Left renal pelvis (tissue), 4 donors: ENCODE data around the gene HDDC3. TPM values are rescaled to one million over a fixed set of nuclear protein-coding genes. Genes with fewer than 3 reads are reported as not detected.

ENCODE experiments used
- DNase-seq, 4 donors: peaks; one replicate each; pipeline ENCODE4 v3.0.0-alpha.2; 2013; ENCODE audit warnings: low read depth in 4 of 4, low spot score in 3 of 4
- polyA plus RNA-seq, 4 donors: library from polyadenylated mRNA; unstranded; fragments of 120-200 nt; gene quantifications; one replicate each; pipeline ENCODE4 v1.2.1, GENCODE V29; 2013; ENCODE audit not compliant: insufficient read length in 4 of 4

HDDC3 gene
- polyA plus RNA-seq, 4 donors: 9.9 to 16.4 (median 15.2) TPM

GRCh38 chr15:90954712-90955623 is 22.6 kb upstream of the HDDC3 start, which contains the start of gene RCCD1:
TSS of gene RCCD1 (plus strand) at chr15:90954884. CDS start at chr15:90956735, 1,851 bp downstream.
- DNase-seq: peak; percentile 75 to 88 (median 80)

DNA sequence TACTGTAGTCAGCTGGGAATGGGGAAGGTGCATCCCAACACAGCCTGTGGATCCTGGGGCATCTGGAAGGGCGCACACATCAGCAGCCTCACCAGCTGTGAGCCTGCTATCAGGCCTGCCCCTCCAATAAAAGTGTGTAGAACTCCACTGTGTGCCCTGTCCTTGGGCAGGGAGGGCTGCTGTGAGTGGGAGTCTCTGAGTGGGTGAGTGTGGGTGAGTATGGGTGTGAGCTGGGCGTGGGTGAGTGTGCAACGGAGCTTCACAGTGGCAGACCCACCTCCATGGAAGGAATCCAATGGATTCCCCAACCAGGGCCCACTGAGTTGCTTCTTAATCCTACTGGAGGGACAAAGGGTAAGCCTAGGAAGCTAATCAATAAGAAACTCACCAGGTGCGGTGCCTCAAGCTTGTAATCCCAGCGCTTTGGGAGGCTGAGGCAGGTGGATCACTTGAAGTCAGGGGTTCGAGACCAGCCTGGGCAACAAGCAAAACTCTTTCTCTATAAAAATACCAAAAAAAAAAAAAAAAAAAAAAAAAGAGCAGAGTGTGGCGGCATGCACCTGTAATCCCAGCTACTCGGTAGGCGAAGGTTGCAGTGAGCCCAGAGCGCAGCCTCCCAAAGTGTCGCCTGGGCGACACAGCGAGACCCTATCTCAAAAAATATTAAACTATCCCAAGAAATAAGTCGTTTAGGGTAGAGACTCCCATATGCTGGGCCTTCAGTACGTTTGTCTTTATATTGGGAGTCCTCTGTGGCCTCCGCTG is 21.8 kb upstream of the HDDC3 start:
- DNase-seq: no peak

DNA sequence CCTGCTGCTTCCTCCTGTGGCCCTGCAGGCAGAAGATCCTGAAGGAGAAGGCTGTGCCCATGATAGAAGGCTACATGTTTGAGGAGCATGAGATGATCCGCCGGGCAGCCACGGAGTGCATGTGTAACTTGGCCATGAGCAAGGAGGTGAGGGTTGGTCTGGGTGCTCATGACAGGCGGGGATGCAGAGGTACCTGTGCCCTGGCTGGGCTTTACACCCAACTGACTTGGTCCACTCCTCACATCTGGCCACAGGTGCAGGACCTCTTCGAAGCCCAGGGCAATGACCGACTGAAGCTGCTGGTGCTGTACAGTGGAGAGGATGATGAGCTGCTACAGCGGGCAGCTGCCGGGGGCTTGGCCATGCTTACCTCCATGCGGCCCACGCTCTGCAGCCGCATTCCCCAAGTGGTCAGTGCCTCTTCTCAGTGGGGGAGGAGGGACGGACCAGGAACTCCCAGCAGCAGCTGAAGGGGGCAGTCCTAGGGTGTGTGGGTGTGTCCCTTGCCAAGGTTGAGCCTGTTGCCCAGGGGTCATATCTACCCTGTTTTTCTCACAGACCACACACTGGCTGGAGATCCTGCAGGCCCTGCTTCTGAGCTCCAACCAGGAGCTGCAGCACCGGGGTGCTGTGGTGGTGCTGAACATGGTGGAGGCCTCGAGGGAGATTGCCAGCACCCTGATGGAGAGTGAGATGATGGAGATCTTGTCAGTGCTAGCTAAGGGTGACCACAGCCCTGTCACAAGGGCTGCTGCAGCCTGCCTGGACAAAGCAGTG is 20.7 kb upstream of the HDDC3 start:
- no peak for DNase-seq

GRCh38 chr15:90950676-90951075 is 18.3 kb upstream of the HDDC3 start:
- no peak for DNase-seq

DNA sequence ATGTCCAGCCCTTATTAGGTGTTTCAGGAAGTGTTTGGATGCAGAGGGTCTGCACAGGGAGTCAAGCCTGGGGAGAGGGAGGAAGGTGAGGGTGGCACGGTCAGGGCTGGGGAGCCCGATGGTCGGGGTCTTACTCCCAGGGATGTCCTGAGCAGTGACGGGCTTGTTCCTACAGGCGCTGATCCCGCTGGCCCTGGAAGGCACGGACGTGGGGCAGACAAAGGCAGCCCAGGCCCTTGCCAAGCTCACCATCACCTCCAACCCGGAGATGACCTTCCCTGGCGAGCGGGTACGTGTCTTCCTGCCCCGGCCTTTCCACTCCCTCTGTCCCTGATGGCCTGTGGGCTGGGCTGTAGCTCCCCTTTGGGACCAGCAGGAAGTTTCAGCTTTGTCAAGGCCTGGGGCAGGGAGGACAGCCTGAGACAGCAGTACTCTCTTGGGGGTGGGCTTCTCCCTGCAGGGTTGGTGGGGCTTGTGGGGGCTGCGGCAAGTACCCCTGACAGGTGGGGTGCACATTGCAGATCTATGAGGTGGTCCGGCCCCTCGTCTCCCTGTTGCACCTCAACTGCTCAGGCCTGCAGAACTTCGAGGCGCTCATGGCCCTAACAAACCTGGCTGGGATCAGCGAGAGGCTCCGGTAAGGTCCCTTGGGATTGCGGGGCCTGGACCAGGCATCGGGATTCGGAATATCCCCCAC is 17.8 kb upstream of the HDDC3 start:
- DNase-seq: no peak

- no peak for DNase-seq
Measured at GRCh38 chr15:90948506-90948905, 16.2 kb upstream of the HDDC3 start.

DNA sequence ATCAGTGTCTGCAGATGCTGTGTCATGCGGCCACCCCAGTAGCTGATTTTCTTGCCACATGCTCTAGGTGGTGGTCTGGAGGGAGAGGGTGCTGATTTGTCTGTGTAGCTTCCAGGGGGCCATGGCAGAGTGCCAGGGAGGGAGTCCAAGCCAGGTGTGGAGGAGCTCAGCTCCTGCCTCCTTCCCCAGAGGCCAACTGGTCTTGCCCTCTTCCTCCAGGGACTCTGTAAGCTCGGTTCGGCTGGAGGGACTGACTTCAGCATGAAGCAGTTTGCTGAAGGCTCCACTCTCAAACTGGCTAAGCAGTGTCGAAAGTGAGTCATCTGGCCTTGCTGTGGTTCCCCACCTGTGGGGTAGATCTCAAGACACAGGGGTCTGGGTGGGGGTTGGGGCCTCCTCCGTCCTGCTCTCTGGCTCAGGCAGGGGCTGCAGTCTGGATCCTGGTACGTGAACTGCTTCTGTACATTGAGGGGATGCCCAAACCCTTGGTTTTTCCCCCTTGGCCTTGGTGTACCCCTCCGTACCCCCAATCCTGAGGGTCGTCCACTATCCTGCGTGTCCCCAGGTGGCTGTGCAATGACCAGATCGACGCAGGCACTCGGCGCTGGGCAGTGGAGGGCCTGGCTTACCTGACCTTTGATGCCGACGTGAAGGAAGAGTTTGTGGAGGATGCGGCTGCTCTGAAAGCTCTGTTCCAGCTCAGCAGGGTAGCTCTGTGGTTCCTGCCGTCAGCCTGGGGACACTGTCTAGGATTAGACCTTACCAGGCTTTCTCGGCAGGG is 15.4 kb upstream of the HDDC3 start:
- no peak for DNase-seq

- DNase-seq: no peak
Measured at GRCh38 chr15:90946941-90947576, 14.7 kb upstream of the HDDC3 start.

DNA sequence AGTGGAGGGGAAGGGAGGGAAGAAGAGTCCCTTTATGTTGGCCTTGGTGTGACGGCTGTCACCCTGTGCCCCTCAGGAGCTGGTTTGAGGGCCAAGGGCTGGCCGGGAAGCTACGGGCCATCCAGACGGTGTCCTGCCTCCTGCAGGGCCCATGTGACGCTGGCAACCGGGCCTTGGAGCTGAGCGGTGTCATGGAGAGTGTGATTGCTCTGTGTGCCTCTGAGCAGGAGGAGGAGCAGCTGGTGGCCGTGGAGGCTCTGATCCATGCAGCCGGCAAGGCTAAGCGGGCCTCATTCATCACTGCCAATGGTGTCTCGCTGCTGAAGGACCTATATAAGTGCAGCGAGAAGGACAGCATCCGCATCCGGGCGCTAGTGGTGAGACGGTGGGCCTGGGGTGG is 14.2 kb upstream of the HDDC3 start:
- no peak for DNase-seq

- no peak for DNase-seq
Measured at GRCh38 chr15:90945091-90945490, 12.7 kb upstream of the HDDC3 start.

- no peak for DNase-seq
Measured at GRCh38 chr15:90942354-90943120, 10.2 kb upstream of the HDDC3 start.

DNA sequence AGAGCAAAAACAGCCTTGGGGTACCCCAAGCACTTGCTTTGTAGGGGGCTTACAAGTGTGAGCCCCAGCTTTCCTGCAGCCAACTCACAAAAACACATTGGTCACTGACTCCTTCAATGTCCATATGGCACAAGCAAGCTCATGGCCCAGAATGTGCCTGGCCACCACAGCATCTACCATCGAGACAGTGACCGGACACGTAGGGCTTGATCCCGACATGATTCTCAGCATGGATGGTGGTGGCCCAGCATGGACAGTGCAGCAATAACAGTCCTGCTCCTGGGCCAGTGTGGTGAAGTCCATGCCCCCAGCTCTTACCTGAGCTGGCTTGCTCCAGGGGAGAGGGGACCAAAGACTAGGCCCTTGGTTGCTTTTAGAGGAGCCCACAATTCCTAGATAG is 8.7 kb upstream of the HDDC3 start:
- DNase-seq: no peak

DNA sequence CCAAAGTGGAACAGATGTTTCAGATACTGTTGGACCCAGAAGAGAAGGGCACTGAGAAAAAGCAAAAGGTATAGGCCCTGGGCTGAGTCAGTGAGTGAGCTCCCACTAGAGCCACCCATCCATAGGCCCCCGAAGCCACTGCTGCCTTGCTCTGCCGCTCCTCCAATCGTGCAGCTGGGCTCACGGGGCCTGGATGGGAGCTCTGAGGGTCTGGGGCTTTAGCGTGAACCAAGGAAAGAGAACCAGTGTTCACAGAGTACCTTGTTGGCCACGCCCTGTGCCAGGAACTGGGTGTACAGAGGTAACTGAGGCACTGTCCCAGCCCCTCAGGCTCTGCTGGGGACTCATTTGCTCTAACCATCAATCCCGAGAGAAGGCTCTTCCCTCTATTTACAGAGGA is 7.4 kb upstream of the HDDC3 start:
- DNase-seq: no peak

DNA sequence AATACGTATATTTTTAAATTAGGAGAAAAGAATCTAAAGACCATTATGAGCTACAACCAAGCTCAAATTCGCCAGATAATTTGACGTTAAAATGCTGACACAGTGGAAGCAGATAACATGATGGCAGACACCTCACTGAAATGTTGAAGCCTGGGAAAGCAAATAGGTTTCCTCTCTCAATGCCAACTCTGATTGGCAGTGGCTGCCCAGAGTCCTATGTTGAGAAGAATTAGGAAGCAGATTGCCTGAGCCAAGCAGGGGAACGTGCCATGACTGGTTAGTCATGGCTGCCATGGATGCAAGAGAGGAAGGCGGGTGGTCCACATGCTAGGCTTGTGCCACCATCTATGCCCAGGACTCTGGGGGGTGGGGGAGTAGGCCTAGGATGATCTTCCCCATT is 5.9 kb upstream of the HDDC3 start:
- DNase-seq: no peak

GRCh38 chr15:90936823-90937222 is 4.5 kb upstream of the HDDC3 start:
- DNase-seq: no peak

- peak; percentile 75 to 83 (median 79) for DNase-seq
Measured at GRCh38 chr15:90934949-90935751, 2.8 kb upstream of the HDDC3 start, which contains the start of gene UNC45A. TSS of gene UNC45A (plus strand) at chr15:90935285. CDS start at chr15:90935325, 40 bp downstream.

- peak in 3 of 4 donors; percentile 64 to 70 (median 66) for DNase-seq
Measured at GRCh38 chr15:90934256-90934948, 2.1 kb upstream of the HDDC3 start.
